ENCODE data around the gene KIZ. TPM values are rescaled to one million over a fixed set of nuclear protein-coding genes. Genes with fewer than 3 reads are reported as not detected.

Gene KIZ
- total RNA-seq, 1 donor from 2014 or later: 18.0 TPM

- peaks cover 29% of the 10 kb centered on the region for H3K4me1 Mint-ChIP-seq
- peaks cover 70% of the 10 kb centered on the region for H3K27me3 Mint-ChIP-seq
- no peaks in the 10 kb centered on the region for H3K36me3 Mint-ChIP-seq (ENCODE audit: low read depth)
- H3K9me3 Mint-ChIP-seq: no peaks in the 10 kb centered on the region
- TF ChIP-seq CTCF (IDR thresholded peaks at IDR 0.05): no peak
- H3K27ac Mint-ChIP-seq: no peak overlapping the region
- intact Hi-C loops (cut with micrococcal nuclease): no loop called here
- no peak for ATAC-seq (ENCODE audit: low read depth)
- ChIA-PET POLR2A (no interaction called here), CTCF (no interaction called here)
- no peak overlapping the region for H3K4me3 Mint-ChIP-seq
- DNase-seq: no peak
These were observed 20.3 kb upstream of the KIZ start for GRCh38 chr20:21105429-21106170.

GRCh38 chr20:21106171-21107017 lies 19.5 kb upstream of the KIZ start, which contains the start of gene LINC00237:
Gene LINC00237, minus strand, starts transcription at chr20:21106358.
- ATAC-seq (ENCODE audit: low read depth) (no peak), DNase-seq (no peak)
- intact Hi-C loops (cut with micrococcal nuclease): no loop called here
- ChIA-PET CTCF (no interaction called here), POLR2A (no interaction called here)
- H3K4me3 Mint-ChIP-seq: no peak within 1 kb of the TSS
- H3K9me3 Mint-ChIP-seq: no peaks in the 10 kb centered on the region
- H3K27ac Mint-ChIP-seq: no peak within 1 kb of the TSS
- no peaks in the 10 kb centered on the region for H3K36me3 Mint-ChIP-seq (ENCODE audit: low read depth)
- TF ChIP-seq CTCF (IDR thresholded peaks at IDR 0.05): no peak
- peaks cover 25% of the 10 kb centered on the region for H3K4me1 Mint-ChIP-seq
- H3K27me3 Mint-ChIP-seq: peaks cover 64% of the 10 kb centered on the region

GRCh38 chr20:21109144-21109543 lies 16.7 kb upstream of the KIZ start:
- H3K27me3 Mint-ChIP-seq: peaks cover 58% of the 10 kb centered on the region
- POLR2A ChIA-PET: no interaction called here
- CTCF ChIA-PET: no interaction called here
- no peaks in the 10 kb centered on the region for H3K9me3 Mint-ChIP-seq
- intact Hi-C loops (cut with micrococcal nuclease): no loop called here
- H3K36me3 Mint-ChIP-seq (ENCODE audit: low read depth): no peaks in the 10 kb centered on the region
- TF ChIP-seq CTCF (IDR thresholded peaks at IDR 0.05): no peak
- H3K4me1 Mint-ChIP-seq: peaks cover 6% of the 10 kb centered on the region
- ATAC-seq (ENCODE audit: low read depth) (no peak), DNase-seq (no peak)
- no peak overlapping the region for H3K4me3 Mint-ChIP-seq
- H3K27ac Mint-ChIP-seq: no peak overlapping the region

- CTCF ChIA-PET: no interaction called here
- Mint-ChIP-seq H3K36me3 (ENCODE audit: low read depth) (no peaks in the 10 kb centered on the region), H3K4me1 (peaks cover 5% of the 10 kb centered on the region), H3K4me3 (no peak overlapping the region), H3K9me3 (no peaks in the 10 kb centered on the region), H3K27me3 (peaks cover 50% of the 10 kb centered on the region), H3K27ac (no peak overlapping the region)
- POLR2A ChIA-PET: interaction anchor here (0.9 kb wide), 1 partner anchor 9 kb away, joined by 10 read pairs; no protein-coding TSS in a partner anchor
- intact Hi-C loops (cut with micrococcal nuclease): no loop called here
- DNase-seq (no peak), ATAC-seq (ENCODE audit: low read depth) (no peak)
- TF ChIP-seq CTCF (IDR thresholded peaks at IDR 0.05): no peak
These were observed 15.1 kb upstream of the KIZ start for GRCh38 chr20:21110811-21111210.

- no peak for TF ChIP-seq CTCF (IDR thresholded peaks at IDR 0.05)
These were observed 14.5 kb upstream of the KIZ start for GRCh38 chr20:21111416-21111815.

More at GRCh38 chr20:21111416-21111815, 14.5 kb upstream of the KIZ start:
- Mint-ChIP-seq H3K4me3 (no peak overlapping the region), H3K4me1 (peaks cover under 1% of the 10 kb centered on the region), H3K27ac (no peak overlapping the region), H3K9me3 (no peaks in the 10 kb centered on the region), H3K36me3 (ENCODE audit: low read depth) (no peaks in the 10 kb centered on the region), H3K27me3 (peaks cover 44% of the 10 kb centered on the region)
- POLR2A ChIA-PET: interaction anchor here (0.9 kb wide), 1 partner anchor 10 kb away, joined by 10 read pairs; no protein-coding TSS in a partner anchor
- intact Hi-C loops (cut with micrococcal nuclease): no loop called here
- DNase-seq (no peak), ATAC-seq (ENCODE audit: low read depth) (no peak)
- CTCF ChIA-PET: no interaction called here
